NCI-H2171 (cell line): ENCODE results near the gene ABHD6.
A peak's percentile ranks its signal among the peaks of the same experiment; 100 is the strongest.
"Not testable (repeated sequence)": the region's sequence is repeated elsewhere in the genome, so short reads cannot be mapped to it uniquely, and the experiment has no call there.

Experiments
- DNase-seq: peaks from one replicate; lab custom pipeline; 2025; lab: John Stamatoyannopoulos, UW

ABHD6 gene

DNA sequence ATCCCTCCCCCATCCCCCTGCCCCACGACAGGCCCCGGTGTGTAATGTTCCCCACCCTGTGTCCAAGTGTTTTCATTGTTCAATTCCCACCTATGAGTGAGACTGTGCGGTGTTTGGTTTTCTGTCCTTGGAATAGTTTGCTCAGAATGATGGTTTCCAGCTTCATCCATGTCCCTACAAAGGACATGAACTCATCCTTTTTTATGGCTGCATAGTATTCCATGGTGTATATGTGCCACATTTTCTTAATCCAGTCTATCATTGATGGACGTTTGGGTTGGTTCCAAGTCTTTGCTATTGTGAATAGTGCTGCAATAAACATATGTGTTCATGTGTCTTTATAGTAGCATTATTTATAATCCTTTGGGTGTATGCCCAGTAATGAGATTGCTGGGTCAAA, 5.3 kb downstream of the ABHD6 start:
- not testable (repeated sequence) for DNase-seq

DNA sequence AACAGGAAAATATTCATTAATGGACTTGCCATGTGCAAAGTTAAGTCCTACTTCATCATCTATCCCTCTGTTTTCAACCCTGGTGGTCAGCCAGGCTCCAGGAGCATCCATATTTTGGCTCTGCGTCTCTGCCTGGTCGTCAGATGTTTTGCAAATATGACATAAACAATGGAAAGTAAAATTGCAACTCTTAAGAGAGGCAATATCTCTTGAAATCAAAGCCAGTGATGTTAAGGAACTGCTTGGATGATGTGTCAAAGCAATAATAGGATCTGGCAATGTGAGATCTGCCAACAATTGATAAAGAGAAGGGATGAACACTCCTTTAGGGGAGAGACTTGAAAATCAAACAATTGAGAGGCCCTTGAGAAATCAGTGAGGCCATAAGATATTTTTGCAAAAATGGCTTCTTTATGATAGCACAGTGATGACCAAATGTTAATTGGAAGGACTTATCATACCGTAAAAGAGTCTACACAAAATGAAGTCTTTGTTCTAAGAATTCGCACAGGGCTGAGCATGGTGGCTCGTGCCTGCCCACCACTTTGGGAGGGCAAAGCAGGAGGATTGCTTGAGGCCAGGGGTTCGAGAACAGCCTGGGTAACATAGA, 6.5 kb downstream of the ABHD6 start:
- DNase-seq: no peak

DNA sequence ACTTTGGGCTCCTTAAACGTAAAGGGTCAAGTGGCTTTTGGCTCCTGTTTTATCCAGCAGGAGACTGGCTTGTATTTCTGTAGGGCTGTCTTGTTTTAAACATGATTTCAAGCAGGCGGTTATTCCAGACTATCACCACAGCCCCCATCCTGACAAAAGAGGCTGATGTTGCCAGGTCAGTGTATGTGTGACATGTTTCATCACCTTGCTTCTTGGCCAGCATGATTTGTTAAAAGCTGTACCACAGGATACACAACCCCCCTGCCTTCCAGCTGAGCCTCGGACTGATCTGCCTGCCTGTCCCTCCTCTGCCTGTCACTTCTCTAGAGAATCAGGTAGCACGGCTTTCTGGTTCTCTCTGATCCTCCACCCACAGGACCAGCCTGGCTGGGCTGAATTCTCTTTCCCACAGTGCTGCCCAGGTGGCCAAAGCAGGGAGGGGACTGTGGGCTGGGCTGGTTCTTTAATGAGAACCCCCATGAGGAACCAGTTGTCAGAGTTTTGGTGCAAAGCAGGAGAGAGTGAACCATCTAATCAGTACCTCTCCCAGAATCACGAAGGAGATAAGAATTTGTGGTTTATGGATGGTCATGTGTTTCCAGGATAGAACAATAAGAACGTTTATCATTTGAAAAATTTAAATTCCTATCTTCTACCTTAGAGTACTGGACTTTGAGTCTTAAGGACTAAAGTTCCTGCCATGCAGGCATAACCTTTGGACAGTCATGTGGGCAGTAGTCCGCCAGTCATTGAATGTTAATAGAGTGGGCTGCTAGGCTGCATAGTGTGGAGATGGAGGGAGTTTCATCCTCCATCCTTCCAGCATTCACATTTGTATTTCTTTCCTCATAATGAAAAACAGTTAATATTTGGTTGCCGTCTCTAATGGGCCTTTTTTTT, 8.8 kb downstream of the ABHD6 start:
- DNase-seq: no peak

DNA sequence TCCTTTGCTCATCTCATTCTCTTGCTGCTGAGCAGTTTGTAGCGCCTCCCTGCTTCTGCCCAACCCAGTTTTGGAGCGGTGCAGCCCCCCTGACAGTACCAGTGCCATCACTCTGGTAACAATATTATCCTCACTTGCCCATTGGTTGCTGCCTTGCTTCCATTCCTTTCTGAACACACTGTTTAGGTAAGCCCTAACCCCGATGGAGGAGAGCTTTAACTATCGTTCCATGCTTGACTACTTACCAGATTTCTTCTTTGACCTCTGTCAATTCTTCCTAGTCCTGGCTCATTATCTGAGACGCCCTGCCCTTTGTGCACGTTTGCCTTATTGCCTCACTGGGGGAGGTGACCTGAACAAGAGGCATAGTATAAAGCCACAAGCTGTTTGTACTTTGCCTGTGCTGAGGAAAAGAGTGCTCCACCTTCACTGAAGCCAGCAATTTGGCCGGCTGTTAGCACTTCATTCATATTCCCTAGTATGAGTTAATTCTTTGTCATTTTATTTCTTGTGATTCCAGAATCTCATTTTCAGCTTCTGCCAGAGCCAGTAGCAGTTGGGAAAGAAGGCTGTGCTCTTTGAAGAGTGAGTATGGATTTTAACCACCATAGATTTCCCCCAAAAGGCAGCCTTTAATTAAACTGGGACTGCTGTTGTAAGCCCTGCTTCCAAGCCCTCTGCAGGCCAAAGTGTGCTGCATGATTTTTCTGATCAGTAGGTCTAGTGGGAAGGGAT, 11.9 kb downstream of the ABHD6 start:
- no peak for DNase-seq

DNA sequence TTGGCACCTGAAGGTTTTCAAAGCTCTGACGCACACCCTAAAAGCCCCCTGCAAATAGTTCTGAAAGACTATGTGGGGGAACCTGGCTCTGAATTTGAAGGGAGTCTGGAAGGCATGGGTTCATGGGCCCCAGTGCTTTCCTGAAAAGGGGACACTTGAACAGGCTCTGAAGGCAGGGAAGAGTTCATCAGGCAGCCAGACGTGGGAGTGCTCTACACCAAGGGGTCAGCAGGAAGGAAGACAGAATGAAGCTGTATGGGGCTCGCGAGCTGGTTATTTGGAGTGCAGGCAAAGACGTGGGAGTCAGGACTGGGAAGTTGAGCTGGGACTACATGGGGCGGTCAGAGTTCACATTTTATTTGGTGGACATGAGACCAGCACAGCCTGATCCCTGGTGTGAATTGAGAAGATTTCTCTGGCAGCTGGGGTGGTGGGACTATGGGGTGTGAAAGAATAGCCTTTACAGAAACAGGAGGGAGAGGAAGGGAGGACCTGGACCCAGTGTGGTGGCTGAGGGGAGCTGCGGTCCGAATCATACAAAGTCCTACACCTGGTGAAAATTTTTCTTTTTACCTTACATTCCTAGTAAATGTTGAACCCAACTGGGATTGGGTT, 12.6 kb downstream of the ABHD6 start:
- no peak for DNase-seq

DNA sequence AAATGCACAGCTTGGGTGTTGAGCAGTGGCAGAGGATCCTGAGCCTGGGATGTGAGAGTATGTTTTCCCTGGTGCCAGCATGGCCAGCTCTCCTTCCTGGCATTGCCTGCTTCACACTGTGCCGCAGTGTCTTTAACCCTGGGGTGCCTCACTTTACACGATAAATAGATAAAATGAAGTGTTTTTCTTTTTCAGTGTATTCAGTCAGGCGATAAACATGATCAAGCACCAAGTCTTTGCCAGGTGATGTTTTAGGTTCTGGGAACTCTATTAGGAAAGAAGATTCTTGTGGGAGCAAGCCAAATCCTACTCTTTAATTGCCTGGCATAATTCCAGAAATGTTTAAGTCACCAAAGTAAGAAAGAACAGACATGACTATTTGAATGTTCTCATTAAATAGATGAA, 14.0 kb downstream of the ABHD6 start:
- no peak for DNase-seq

DNA sequence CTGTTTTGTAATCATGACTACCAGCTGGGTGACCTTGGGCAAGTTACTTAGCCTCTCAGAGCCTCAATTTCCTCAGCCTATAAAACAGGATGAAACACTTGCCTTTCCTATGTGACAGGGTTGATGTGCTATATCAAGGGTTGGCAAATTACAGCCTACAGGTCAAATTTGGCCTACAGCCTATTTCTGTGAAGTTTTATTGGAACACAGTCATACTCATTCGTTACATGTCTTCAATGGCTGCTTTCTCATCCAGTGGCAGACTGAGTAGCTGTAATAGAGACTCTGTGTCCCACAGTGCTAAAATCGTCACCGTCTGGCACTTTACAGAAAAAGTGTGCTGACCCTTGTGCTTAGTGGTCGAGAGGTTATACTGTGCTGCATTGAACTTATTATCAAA, 16.6 kb downstream of the ABHD6 start:
- no peak for DNase-seq

DNA sequence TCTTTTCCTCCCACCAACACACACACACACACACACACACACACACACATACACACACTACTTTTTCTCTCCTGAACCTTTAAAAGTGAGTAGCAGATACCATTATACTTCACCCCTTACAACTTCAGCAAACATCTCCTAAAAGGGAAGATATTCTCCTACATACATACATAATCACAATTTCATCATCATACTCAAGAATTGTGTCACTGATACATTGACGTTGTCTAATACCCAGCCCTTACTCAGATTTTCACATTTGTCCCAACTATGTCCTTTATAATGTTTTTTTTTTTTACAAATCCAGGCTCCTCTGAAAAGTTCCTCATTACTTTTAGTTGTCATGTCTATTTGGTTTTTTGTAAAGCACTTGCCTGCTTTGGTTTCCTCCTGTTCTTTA, 18.5 kb downstream of the ABHD6 start:
- no peak for DNase-seq

DNA sequence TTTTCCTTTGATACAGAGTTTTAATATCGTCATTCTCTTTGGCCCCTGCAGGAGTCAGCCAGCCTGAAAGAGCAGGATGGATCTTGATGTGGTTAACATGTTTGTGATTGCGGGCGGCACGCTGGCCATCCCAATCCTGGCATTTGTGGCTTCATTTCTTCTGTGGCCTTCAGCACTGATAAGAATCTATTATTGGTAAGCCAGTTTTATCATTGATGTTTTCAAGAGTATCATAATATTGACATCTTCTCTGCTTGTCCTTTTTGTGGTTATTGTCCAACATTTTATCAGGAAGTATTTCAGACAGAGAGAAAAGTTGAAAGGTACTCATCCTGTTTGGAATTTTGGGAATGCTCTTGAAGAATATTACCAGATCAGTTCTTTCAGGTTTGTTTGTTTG, 18.9 kb downstream of the ABHD6 start:
- DNase-seq: no peak

DNA sequence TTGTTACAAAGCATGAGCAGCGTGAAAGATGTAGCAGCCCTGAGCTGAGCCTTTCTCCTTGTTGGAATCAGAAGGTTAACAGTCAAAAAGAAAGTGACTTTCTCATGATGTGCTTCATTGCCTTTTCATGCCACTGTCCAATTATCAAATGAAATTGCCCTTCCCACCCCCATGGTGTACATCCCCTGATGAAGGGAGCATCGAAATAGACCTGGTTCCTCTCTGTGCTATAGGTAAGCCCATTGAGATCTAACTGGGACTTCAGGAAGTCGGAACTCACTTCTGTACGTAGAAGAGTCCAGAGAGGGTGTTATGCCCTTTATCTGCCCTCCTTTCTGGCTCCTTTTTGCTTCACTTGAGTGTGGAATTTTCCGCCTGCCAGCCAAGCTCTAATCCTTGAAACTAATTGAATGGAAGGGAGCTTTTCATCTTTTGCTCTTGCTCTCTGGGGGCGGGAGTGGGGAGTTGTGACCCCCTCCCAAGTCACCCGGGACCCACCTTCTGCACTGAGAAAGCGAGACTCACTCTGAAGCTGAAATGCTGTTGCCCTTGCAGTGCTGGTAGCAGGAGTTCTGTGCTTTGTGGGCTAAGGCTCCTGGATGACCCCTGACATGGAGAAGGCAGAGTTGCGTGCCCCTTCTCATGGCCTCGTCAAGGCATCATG, 20.9 kb downstream of the ABHD6 start:
- DNase-seq: no peak

DNA sequence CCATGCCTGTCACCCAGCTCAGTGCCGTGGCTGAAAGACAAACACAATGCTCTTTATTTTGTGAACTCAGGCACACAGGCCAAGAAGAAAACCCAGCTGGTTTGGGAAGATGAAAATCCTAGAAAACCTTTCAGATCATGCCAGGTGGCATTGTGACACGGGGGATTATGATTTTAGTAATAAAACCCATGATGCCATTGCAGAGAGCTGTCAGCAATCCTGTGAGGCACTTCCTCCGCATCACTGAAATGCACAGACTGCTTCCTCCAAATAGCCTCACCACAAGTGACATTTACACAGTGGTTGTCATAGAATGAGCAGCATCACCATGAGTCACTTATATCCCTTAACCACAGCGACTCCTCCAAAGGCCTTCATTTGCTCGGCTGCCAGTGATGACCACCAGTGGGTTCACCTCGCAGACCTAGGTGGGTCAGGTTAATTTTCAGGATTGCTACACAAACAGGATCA, 22.7 kb downstream of the ABHD6 start:
- DNase-seq: no peak

DNA sequence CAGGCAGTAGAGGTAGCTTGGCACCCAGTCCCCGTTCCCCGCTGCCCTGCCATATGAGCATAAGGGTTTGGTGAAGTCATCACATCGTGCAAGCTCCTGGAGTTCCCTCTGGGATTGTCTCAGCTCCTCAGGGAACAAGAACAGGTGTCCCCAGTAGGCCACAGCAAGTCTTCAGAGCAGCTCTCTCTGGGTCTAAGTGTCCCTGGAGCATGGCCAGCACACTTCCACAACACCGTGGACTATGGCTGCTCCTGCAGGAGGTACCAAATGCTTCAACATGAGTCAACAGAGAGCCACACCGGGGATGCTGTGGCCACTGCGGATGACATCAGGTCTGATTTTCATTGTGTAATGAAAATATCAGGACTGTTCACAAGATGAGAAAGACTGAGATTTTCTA, 23.1 kb downstream of the ABHD6 start:
- peak; percentile 10 for DNase-seq

DNA sequence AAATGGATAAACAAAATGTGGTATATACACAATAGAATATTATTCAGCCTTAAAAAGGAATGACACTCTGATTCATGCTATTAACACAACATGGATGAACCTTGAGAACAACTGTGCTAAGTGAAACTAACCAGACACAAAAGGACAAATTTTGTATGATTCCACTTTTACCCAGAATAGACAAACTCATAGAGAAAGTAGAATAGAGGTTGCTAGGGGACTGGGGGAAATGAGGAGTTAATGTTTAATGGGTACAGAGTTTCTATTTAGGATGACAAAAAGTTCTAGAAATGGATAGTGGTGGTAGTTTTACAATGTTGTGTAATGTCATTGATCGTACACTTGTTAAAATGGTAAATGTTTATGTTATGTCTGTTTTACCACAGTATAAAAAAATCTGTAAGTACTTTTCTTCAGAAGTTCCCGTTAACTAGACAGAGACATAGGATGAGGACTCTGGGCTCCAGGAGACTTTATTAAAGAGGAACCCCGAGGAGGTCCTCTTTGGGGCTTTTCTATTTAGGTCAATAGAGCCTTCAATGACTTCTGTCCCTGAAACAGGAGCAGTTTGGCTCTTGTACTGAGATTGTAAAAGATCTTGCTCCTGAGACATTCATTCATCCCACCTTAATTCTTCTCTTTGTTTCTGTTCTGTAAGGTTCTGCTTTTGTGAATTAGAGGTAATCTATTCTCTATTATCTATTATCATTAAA, 24.5 kb downstream of the ABHD6 start:
- no peak for DNase-seq

DNA sequence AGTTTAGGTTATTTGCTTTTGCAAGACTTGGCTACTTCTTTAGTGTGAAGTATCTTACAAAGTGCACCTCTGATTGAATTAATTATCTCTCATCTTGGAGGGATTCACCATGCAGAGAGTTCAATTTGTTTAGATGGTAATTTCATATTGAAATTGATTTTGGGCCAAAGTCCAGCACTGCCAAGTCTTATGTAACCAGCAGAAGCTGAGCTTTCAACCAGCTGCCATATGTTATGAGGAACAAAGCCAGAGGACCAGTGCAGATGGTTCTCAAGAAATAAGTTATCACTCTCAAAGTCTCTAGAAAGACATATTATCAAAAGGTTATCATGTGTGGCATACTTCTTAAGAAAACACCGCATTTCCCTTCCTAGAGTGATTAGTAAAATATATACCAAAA, 29.0 kb downstream of the ABHD6 start:
- no peak for DNase-seq

DNA sequence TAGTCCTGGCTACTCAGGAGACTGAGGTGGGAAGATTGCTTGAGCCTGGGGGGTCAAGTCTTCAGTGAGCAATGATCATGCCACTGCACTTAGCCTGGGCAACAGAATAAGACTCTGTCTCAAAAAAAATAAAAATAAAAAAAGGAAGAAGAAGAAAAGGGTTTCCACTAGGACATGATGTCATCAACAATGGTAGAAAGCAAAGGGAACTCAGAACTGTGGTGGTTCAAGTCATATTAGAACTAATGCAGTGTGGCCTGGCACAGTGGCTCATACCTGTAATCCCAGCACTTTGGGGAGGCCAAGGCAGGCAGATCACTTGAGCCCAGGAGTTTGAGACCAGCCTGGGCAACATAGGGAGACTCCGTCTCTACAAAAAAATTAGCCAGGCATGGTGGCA, 30.0 kb downstream of the ABHD6 start:
- not testable (repeated sequence) for DNase-seq

DNA sequence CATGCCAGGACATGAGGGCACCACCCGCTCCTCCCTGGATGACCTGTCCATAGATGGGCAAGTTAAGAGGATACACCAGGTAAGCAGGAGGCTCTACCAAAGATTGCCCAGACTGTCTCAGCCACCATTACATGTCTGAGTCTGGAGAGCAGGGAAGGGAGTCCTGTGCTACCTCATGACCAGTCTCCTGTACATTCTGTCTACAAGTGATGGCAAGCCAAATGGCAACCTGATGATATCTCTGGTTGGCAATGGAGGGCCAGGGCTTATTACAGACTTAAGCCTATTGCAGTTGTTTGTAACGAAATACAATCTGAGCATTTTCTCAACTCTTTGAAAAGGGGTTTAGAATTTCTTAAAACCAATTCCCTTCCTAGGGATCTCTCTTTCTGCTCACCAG, 31.8 kb downstream of the ABHD6 start:
- DNase-seq: no peak

DNA sequence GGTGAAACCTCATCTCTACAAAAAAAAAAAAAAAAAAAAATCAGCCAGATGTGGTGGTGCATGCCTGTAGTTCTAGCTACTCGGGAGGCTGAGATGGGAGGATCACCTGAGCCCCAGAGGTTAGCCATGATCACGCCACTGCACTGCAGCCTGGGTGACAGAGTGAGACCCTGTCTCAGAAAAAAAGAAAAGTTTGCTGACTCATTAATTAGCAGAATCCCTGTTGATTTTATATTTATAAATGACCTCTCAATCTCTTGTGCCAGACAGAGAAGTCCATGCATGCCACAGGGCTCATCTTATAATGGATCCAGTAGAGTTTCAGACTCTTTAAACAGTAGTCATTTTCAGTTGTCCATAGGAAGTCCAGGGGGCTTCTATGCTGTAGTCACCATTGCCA, 32.9 kb downstream of the ABHD6 start:
- DNase-seq: no peak

DNA sequence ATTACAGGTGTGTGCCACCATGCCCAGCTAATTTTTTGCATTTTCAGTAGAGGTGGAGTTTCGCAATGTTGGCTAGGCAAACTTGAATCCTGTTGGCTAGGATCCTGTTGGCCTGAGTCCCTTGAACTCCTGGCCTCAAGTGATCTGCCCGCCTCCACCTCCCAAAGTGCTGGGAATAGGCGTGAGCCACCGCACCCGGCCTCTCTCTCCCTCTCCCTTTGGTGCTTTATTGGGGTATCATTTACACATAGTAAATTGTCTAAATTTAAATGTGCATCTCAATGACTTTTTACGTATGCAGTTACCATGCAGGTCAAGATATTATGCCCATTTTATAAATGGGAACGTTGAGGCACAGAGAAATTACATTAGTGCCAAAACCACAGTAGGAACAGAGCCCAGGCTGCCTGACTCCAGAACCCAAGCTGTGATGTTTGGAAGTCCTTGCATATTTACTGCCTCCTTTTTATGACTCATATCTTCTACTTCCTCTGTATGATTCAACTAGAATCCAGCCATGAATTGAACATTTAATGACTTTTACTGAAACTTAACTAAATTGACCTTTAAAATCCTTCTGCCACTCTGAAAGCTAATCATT, 34.4 kb downstream of the ABHD6 start:
- no peak for DNase-seq

DNA sequence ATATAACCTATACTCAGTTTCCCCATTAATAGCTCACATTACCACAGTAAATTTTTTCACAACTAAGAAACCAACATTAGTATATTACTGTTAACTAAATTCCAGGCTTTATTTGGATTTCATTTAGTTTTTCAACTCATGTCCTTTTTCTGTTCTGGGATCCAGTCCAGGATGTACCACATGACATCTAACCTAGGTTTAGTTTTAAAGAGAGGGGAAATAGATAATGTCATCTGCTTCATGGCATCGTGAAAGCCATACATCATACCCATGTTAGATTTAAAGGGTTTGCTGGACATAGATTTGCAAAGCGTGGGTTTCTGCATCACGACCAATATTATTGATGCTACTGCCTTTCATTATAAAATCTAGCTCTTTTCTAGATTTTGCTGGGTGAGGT, 35.3 kb downstream of the ABHD6 start:
- no peak for DNase-seq

DNA sequence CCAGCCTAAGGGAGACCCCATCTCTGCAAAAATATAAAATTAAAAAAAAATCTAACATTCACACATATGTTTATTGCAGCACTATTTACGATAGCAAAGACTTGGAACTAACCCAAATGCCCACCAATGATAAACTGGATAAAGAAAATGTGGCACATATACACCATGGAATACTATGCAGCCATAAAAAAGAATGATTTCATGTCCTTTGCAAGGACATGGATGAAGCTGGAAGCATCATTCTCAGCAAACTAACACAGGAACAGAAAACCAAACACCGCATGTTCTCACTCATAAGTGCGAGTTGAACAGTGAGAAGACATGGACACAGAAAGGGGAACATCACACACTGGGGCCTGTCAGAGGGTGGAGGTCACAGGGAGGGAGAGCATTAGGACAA, 35.8 kb downstream of the ABHD6 start:
- not testable (repeated sequence) for DNase-seq
